GM19328 (cell line): Measurements from ENCODE around the gene TMCO1.
"Not testable (repeated sequence)": the region's sequence is repeated elsewhere in the genome, so short reads cannot be mapped to it uniquely, and the experiment has no call there.

ENCODE experiments used
- ATAC-seq: cut with Tn5 transposase; IDR thresholded peaks from one replicate; pipeline ENCODE4 v1.9.1; 2021; ENCODE audit warnings: mild to moderate bottlenecking, moderate library complexity; ENCODE audit not compliant: unreplicated experiment

TMCO1 gene, protein sequence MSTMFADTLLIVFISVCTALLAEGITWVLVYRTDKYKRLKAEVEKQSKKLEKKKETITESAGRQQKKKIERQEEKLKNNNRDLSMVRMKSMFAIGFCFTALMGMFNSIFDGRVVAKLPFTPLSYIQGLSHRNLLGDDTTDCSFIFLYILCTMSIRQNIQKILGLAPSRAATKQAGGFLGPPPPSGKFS

DNA sequence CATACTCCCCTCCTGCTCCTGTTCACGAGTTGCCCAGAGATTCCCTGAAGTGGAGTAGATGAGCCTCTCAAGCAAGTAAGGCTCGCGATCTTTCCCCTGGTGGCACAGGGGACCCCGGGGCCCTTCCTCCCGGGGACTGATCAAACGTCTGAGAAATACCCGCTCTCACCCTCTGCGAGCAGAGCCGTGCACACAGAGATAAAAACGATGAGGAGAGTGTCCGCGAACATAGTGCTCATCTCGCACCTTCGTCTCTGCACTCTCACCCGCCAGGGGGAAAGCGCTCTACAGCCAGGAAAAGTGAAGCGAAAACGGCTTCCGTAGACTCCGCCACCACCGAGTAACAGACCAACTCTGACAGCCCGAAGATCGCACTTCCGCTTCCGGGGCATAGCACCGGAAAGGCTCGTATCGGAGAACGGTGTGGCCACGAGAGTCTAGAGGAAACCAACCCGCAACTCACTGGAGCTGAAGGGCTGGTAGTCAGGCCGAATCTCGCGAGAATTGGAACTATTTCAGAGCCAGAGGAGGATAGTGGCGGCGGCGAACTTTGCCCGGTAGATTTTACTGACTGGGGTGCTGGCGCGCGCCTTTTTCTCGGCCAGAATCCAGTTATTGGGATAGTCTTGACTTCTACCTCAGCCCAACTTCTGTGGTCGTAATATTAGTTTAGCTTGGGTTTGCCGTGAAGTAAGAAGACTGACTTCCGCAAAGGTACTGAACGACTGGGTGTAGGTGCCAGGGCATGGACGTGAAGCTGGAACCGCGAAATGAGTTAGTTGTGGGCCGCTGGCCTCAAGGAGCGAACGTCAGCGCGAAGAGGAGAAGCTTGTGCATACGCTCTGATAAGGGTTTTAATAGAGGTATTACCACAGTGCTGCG lies at the start of gene TMCO1:
Gene TMCO1, minus strand, starts transcription at position 356 of the 882 bp plus-strand sequence. Its CDS starts 117 bp downstream, at position 239.
- ATAC-seq, result peak; percentile 100

GRCh38 chr1:165816826-165817497 lies 48.3 kb upstream of the TMCO1 start:
- no peak for ATAC-seq

DNA sequence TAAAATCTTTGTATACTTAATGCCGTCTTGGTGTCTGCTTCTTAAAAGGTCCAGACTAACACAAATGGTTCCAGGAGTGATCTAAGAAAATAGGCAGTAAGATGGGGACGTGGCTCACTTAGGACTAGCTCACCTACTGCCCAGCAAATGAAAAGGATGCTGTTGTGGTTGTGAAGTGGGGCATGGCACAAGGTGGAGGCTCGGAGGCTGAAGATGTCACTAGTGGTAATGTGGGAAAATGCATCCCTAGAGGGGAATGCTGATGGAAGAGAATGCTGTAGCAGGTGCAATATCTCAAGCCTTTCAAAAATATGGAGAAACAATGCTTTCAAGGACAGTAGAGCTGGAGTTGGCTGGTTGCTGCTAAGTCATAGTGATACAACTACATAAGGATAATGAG lies 47.5 kb upstream of the TMCO1 start:
- no peak for ATAC-seq

GRCh38 chr1:165815725-165816124 lies 47.1 kb upstream of the TMCO1 start:
- no peak for ATAC-seq

DNA sequence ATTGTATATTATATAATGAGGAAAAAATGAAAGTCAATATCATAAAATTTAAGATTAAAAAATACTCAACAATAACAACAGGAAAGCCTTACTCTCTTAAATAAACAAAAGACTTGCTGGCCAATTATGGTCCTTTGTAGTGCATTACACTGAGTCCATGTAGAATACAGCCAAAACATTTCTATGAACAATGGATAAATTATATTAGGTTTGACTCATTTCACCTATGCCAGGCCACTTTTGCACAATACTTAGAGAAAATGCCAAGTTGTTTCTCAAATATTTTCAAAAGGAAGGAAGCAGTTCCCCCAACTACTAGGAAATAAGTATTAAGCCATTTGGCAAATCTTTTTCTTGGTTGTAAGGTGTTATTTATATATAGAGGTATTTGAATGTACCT lies 38.9 kb upstream of the TMCO1 start:
- no peak for ATAC-seq

- ATAC-seq, result not testable (repeated sequence)
Observed at GRCh38 chr1:165804513-165804912, 35.8 kb upstream of the TMCO1 start.

DNA sequence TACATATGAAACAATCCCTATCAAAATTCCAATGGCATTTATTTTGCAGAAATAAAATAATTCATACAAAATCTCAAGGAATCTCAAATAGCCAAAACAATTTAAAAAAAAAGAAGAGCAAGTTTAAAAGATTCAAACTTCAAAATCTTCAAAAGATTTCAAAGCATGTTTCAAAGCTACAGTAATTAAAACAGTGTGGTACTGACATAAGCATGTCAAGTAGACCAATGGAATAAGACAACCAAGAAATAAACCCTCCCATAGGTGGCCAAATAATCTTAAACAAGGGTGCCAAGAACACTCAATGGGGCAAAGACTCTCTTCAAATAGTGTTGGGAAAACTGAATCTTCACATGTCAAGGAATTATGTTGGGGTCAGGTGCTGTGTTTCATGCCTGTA lies 30.7 kb upstream of the TMCO1 start:
- no peak for ATAC-seq

- no peak for ATAC-seq
Observed at GRCh38 chr1:165795894-165796293, 27.2 kb upstream of the TMCO1 start.

DNA sequence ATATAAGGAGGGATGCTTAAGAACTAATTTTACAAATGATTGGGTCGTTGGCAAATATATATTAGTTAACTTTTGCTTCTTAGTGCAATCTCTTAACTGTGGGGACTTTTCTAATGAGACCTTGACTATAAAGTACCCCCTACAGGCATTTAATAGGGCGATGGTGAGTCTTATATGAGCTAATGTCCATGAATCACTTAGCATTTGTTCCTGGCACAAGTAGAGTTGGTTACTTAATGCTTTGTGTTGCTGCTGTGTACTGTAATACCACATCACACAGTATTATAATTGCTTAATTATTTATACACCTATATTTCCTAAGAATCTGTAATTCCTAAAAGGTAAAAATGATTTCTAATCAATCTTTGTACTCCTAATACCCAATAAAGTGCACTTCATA lies 25.3 kb upstream of the TMCO1 start:
- no peak for ATAC-seq

GRCh38 chr1:165787741-165788140 lies 19.1 kb upstream of the TMCO1 start:
- ATAC-seq, result no peak

DNA sequence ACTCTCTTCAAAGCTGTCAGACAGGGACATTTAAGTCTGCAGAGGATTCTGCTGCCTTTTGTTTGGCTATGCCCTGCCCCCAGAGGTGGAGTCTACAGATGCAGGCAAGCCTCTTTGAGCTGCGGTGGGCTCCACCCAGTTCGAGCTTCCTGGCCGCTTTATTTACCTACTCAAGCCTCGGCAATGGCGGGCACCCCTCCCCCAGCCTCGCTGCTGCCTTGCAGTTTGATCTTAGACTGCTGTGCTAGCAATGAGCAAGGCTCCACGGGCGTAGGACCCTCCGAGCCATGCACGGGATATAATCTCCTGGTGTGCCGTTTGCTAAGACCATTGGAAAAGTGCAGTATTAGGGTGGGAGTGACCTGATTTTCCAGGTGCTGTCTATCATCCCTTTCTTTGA lies 14.9 kb upstream of the TMCO1 start:
- ATAC-seq, result not testable (repeated sequence)

- not testable (repeated sequence) for ATAC-seq
Observed at GRCh38 chr1:165778197-165778596, 9.5 kb upstream of the TMCO1 start.

- ATAC-seq, result no peak
Observed at GRCh38 chr1:165773324-165773965, 4.8 kb upstream of the TMCO1 start.

DNA sequence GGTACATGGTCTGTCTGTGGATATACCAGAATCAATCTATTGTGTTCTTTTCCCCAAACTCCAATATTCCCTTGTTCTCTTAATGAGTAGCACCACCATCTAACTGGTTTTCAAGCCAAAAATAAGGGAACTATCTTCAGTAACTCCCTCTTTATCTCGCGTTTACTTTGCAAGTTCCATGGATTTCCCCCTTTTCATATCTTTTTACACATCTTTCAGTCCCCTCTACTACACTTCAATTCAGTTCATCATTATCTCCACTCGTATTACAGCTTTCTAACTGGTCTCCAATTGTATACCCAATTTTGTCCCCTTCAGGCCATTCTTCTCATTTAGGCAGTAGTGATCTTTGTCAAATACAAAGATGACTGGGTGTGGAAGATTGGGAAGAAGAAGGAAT lies 4.1 kb upstream of the TMCO1 start:
- no peak for ATAC-seq

DNA sequence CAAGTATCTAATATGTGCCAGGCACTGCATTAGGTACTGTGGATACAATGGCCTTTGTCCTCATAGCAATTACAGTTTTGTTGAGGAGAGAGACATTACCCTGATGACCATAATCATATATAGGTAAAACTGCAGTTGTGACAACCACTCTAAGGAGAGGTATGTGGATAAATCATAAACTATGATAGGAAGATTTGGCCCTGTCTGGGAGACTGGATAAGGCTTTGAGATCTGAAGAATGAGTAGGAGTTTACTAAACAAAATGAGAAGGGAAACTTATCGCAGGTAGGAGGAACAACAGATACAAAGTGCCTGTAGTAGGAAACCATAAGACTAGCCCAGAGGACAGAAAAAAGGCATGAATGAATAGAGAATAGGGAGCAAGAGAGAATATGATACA lies 4.4 kb downstream of the TMCO1 start:
- ATAC-seq, result no peak

DNA sequence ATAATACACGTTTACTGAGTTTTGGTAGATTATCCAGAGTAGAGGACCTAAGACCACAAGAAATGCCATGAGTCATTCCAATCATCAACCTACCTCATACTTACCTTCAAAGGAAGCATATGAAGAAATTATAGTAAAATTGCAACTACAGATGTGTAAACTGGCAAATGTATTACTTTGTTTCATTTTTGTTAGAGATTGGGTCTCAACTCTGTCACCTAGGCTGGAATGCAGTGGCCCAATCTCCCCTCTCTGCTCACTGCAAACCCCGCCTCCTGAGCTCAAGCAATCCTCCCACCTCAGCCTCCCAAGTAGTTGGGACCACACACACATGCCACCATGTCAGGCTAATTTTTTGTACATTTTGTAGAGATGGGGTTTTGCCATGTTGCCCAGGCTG lies 5.2 kb downstream of the TMCO1 start:
- ATAC-seq, result no peak

DNA sequence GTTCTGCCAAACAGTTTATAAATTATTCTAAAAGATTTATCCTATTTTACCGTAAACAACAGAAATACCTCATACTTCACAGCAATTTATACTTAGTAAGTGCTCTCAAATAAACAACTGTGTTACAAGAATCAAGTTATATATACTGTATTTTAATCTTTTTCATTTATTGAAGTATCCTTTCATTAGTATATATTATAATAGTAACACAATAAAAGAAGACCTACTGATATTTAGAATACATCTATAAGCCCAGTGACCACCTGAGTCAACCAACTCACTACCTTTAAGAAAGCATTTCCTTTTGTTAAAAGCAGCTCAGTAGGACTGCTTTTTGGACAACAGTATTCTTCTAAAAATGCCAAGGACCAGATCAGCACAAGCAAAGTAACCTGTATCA lies 5.9 kb downstream of the TMCO1 start:
- no peak for ATAC-seq

DNA sequence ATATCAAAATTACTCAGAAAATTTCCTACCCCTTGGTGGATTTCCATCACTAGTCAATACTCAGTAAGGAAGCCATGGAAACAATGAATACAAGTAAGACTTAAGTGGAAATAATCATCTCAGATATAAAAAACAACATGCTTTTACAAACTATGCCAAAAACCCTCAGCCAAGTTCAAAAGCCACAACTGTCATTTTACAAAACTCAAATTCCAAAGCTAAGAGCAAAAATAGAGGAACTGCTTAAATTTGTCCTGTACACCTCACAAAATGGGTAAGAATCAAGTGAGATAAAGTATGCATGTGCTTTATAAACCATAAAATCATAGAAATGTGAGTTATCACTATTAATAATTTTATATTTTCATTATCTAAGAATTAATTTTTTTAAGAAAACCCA lies 9.6 kb downstream of the TMCO1 start:
- ATAC-seq, result no peak

- no peak for ATAC-seq
Observed at GRCh38 chr1:165755393-165756010, 13.2 kb downstream of the TMCO1 start.

DNA sequence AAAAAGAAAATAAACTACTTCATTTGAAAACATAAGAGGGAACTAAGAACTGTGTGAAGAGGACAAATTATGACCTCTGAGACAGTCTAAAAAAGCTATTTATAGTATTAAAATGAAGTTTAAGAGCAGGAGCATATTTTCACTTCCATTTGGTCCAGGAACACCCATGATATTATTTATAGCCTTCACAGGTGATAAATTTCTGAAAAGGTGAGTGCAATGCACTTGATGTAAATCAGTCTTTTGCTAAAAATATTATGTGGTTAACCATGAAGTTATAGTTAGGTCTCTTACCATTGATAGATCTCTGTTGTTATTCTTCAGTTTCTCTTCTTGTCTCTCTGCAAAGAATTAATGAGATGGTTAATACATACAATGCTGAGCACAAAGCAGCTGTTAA lies 14.7 kb downstream of the TMCO1 start:
- peak; percentile 89 for ATAC-seq

DNA sequence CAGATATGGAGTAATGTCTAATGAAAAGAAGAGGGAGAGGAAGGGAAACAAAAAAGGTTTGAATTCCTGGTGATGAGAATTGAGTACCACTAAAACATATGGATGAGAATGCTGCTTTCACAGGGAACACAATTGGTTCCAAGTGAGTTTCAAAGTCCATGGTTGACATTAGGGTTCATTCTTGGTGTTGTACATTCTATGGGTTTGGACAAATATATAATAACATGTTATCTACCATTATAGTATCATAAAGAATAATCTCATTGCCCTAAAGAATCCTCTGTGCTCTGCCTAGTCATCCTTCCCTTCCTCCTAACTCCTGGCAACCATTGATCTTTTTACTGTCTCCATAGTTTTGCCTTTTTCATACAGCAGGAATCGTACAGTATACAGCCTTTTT lies 20.1 kb downstream of the TMCO1 start:
- ATAC-seq, result no peak
